HG03565 (cell line): ENCODE results near the gene USP22.
"Not testable (repeated sequence)": the region's sequence is repeated elsewhere in the genome, so short reads cannot be mapped to it uniquely, and the experiment has no call there.

Experiments
- ATAC-seq: cut with Tn5 transposase; IDR thresholded peaks from one replicate; pipeline ENCODE4 v1.9.1; 2021; ENCODE audit warnings: mild to moderate bottlenecking, moderate library complexity; ENCODE audit not compliant: unreplicated experiment

The USP22 gene

GRCh38 chr17:21042458-21043295 is at the start of gene USP22:
Gene USP22, minus strand, starts transcription at chr17:21043011. Its CDS starts 176 bp downstream, at chr17:21042835.
- peak; percentile 44 for ATAC-seq

- no peak for ATAC-seq
Observed at GRCh38 chr17:21090902-21091618, 48.2 kb upstream of the USP22 start.

DNA sequence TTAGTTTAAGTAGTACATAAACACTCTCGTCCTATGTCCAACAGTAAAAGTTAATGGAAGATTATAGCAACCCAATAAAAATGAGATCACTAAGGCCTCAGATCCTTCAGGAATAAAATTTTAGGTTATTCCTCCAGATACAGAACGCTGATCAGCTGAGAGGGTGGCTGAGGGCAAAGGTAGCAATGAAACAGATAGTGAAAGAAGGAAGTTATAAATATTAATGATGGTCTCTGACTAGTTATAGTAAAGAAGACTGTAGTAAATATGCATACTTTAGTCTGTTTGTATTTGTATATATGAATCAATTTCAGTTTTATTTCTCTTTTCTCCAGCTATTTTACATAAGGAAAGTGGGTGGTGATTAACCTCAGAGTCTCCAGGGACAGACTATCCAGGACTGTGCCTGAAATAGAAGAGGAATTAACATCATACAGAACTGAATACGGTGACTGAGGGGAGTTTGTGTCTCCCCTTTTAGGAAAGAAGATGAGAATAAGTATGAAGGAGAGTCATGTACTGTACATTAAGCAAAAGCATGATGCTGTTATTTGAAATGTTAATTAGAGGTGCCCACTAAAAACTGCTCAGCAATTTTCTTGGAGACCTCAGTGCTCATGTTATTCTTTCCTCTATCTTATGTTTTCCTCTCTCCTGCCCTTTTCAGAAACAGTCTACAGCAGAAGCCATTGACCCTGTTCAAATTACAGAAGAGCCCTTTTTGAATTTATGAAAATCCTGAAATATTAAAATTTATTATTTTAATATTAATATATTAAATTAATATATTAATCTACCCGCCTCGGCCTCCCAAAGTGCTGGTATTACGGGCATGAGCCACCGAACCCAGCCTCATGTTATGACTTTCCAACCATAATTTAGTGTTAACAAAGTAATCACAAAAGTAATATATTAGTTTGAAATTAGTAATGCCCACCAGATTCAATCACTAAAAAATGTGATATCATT is 47.4 kb upstream of the USP22 start:
- ATAC-seq, result peak; percentile 41

GRCh38 chr17:21089145-21089544 is 46.3 kb upstream of the USP22 start:
- no peak for ATAC-seq

GRCh38 chr17:21085707-21086106 is 42.9 kb upstream of the USP22 start:
- ATAC-seq, result no peak

GRCh38 chr17:21085280-21085679 is 42.5 kb upstream of the USP22 start:
- ATAC-seq, result not testable (repeated sequence)

DNA sequence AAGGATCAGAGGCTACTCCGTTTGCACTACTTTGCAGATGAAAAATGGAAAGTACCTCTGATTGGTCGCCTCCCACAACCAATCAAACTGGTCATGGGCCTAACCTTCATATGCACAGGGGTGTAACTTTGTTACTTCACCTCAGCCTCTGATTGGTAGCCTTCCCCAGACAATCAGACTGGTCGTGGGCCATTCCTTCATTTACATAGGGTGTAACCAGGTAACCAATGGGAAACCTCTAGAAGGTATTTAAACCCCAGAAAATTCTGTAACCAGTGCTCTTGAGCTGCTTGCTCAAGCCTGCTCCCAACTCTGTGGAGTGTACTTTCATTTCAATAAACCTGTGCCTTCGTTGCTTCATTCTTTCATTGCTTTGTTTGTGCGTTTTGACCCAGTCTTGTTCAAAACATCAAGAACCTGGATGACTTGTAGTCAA is 39.2 kb upstream of the USP22 start:
- no peak for ATAC-seq

DNA sequence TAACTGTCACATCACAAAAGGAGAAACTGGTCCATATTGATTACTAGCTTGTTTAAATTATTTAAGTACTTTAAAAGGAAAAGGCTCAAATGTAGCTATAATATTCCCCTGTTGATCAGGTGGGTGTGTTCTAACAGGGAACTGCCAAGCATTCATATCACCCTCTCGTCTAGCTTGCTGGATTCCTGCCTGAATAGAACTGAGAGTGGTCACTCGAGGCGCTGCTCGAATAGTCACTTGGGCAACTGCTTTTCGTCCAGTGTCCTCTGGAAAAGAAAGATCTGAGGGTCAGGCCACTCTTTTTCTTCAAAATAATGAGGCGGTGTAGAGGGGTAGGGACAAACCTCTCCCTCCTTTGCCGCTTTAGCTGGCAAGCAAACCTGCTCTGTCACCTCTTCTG is 36.4 kb upstream of the USP22 start:
- no peak for ATAC-seq

- no peak for ATAC-seq
Observed at GRCh38 chr17:21078016-21078780, 35.4 kb upstream of the USP22 start.

DNA sequence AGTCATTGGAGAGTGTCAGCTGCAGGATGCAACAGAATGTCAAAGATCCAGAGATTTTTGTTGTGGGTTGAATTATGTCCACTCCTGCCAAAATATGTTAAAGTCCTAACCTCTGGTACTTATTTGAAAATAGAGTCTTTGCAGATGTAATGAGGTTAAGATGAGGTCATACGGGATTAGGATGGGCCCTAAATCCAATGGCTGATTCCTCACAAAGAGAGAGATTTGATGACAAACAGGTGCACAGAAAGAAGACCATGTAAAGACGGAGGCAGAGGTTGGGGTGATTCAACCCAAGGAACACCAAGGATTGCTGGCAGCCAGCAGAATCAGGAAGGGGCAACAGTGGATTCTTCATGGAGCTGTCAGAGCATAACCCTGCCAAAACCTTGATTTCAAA is 34.5 kb upstream of the USP22 start:
- no peak for ATAC-seq

DNA sequence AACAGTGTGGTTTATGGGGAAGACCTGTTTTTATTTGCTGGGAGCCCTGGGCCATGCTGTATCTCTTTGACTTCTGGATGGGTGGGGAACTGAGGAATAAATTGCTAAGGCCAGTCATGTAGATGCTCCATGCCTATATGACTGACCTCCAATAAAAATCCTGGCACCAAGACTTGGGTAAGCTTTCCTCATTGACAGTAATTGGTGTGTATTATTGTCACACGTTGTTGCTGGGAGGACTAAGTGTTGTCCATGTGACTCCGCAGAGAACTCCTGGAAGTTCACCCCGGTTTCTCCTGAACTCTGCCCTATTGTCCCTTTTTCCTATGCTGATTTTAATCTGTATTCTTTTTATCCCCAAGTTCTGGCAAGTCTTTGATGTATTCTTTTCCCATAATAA is 33.4 kb upstream of the USP22 start:
- no peak for ATAC-seq

GRCh38 chr17:21075739-21076085 is 32.9 kb upstream of the USP22 start:
- ATAC-seq, result no peak

- no peak for ATAC-seq
Observed at GRCh38 chr17:21072745-21073197, 30.0 kb upstream of the USP22 start.

- ATAC-seq, result no peak
Observed at GRCh38 chr17:21066394-21066793, 23.6 kb upstream of the USP22 start.

- peak; percentile 68 for ATAC-seq
Observed at GRCh38 chr17:21061971-21062526, 19.2 kb upstream of the USP22 start.

- no peak for ATAC-seq
Observed at GRCh38 chr17:21061158-21061835, 18.5 kb upstream of the USP22 start.

DNA sequence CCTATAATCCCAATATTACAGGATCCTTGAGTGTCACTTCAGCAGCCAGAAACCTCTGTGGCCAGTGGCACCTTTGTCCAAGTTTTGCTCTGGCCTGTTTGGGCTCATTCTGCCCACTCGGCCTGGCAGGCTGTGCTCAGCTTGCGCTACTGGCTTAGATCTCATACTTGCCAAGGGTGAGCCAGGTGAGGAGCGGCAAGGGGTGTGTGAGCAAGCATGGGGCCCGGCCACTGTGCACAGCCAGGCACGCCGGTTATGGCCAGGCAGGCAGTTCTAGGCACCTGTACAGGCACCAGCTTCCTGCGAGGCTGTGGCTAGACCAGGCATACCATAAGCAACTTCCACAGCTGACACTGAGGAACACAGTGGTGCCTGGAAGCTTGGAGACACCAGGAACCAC is 16.9 kb upstream of the USP22 start:
- ATAC-seq, result no peak

DNA sequence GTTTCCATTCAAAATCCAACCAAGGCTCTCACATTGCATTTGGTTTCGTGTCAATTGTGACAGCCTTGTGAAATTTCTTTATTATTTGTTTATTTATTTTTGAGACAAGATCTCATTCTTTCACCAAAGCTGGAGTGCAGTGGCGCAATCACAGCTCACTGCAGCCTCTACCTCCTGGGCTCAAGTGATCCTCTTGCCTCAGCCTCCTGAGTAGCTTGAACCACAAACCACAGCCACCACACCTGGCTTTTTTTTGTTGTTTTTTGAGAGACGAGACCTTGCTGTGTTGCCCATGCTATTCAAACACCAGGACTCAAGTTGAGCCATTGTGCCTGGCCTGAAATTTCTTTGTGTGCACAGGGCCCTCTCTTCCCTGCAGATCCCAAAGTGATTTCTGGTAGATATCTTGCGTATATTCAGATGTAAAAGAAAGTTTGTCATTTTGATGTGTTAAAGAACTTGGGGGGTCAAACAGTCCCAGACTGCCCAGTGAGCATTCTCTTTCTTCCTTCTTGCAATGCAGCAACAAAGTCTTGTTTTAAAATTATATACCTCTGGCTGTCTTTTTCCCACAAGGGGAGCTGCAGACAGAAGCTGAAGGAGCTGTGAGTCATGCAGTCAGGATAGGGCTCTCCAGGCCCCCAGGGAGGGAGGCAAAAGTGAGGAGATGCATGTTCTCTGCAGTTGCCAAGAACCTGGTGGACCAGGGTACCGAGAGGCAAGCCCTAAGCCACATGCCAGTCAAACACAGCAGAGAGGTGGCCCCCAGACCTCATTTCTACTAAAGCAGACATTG is 15.5 kb upstream of the USP22 start:
- ATAC-seq, result no peak

GRCh38 chr17:21053056-21053455 is 10.2 kb upstream of the USP22 start:
- ATAC-seq, result peak; percentile 71
